Neuronal stem cell (in vitro differentiated cells): ENCODE data around the gene DVL2.

Experiments
- DNase-seq: peaks from one replicate; pipeline ENCODE4 v3.0.0-alpha.2; 2013; ENCODE audit warnings: low spot score
- H2AFZ ChIP-seq: one replicate; pipeline ENCODE4 v1.6.1; 2013; ENCODE audit warnings: mild to moderate bottlenecking, low read length, inconsistent platforms
- H2AK5ac ChIP-seq: 2 replicates; pipeline ENCODE4 v1.6.1; 2013; ENCODE audit warnings: low read depth, mild to moderate bottlenecking, inconsistent platforms, low read length, moderate library complexity, mixed read lengths
- H2BK120ac ChIP-seq: 2 replicates; pipeline ENCODE4 v1.6.1; 2013; ENCODE audit warnings: low read depth, mild to moderate bottlenecking, inconsistent platforms, low read length, moderate library complexity, mixed read lengths
- H2BK12ac ChIP-seq: one replicate; pipeline ENCODE4 v1.6.1; 2013; ENCODE audit warnings: low read length, inconsistent platforms
- H2BK15ac ChIP-seq: 2 replicates; pipeline ENCODE4 v1.6.1; 2013; ENCODE audit warnings: mild to moderate bottlenecking, low read length, inconsistent platforms, mixed read lengths
- H2BK5ac ChIP-seq: one replicate; pipeline ENCODE4 v1.6.1; 2013; ENCODE audit warnings: inconsistent platforms, mild to moderate bottlenecking, low read length, moderate library complexity
- H3K14ac ChIP-seq: one replicate; pipeline ENCODE4 v1.6.1; 2013; ENCODE audit warnings: low read length, inconsistent platforms
- H3K18ac ChIP-seq: 2 replicates; pipeline ENCODE4 v1.6.1; 2013; ENCODE audit warnings: low read length, inconsistent platforms
- H3K23ac ChIP-seq: 2 replicates; pipeline ENCODE4 v1.6.1; 2013; ENCODE audit warnings: low read depth, mild to moderate bottlenecking, mixed read lengths, low read length, inconsistent platforms; ENCODE audit not compliant: poor library complexity
- H3K27ac ChIP-seq: replicated peaks from 3 replicates; pipeline ENCODE4 v1.5.1; 2013; ENCODE audit warnings: low read length, inconsistent platforms
- H3K27me3 ChIP-seq, 3 experiments: 2 replicates each; pipeline ENCODE4 v1.6.1; 2013; ENCODE audit warnings: low read length in 3 of 3, mild to moderate bottlenecking in 2 of 3, inconsistent platforms in 1 of 3, low read depth in 1 of 3, mixed read lengths in 1 of 3, moderate library complexity in 1 of 3; ENCODE audit not compliant: control insufficient read depth in 3 of 3, insufficient read depth in 3 of 3
- H3K36me3 ChIP-seq, 2 donors: replicated peaks in 1 of 2; 2 replicates each; pipeline ENCODE4 v1.6.1; 2013; ENCODE audit warnings: low read length in 2 of 2; ENCODE audit not compliant: control insufficient read depth in 2 of 2, insufficient read depth in 2 of 2
- H3K4ac ChIP-seq: 2 replicates; pipeline ENCODE4 v1.6.1; 2013; ENCODE audit warnings: inconsistent platforms, mild to moderate bottlenecking, low read length, moderate library complexity
- H3K4me1 ChIP-seq, 2 donors: 1 replicate in 1 of 2; 2 replicates in 1 of 2; pipeline ENCODE4 v1.6.1; 2013; ENCODE audit warnings: low read length in 2 of 2, low read depth in 1 of 2; ENCODE audit not compliant: control insufficient read depth in 2 of 2, insufficient read depth in 1 of 2
- H3K4me2 ChIP-seq: one replicate; pipeline ENCODE4 v1.6.1; 2013; ENCODE audit warnings: mild to moderate bottlenecking, low read length, inconsistent platforms; ENCODE audit not compliant: insufficient read depth, poor library complexity, severe bottlenecking
- H3K4me3 ChIP-seq, 2 donors: 2 replicates each; pipeline ENCODE4 v1.5.1; 2013; ENCODE audit warnings: low read length in 2 of 2, mild to moderate bottlenecking in 2 of 2, inconsistent platforms in 1 of 2, moderate library complexity in 1 of 2
- H3K79me1 ChIP-seq: one replicate; pipeline ENCODE4 v1.6.1; 2013; ENCODE audit warnings: low read depth, mild to moderate bottlenecking, inconsistent platforms, low read length, moderate library complexity
- H3K9ac ChIP-seq: one replicate; pipeline ENCODE4 v1.6.1; 2013; ENCODE audit warnings: mild to moderate bottlenecking, low read depth, low read length, inconsistent platforms; ENCODE audit not compliant: poor library complexity
- H3K9me3 ChIP-seq, 2 donors: replicated peaks in 1 of 2; 2 replicates each; pipeline versions ENCODE3 to v1.6.1; 2013; ENCODE audit warnings: low read length in 2 of 2, mild to moderate bottlenecking in 2 of 2, inconsistent platforms in 1 of 2, low read depth in 1 of 2, mixed read lengths in 1 of 2, moderate library complexity in 1 of 2; ENCODE audit not compliant: control insufficient read depth in 2 of 2, insufficient read depth in 1 of 2
- H4K8ac ChIP-seq: one replicate; pipeline ENCODE4 v1.6.1; 2013; ENCODE audit warnings: low read depth, mild to moderate bottlenecking, inconsistent platforms, low read length, moderate library complexity
- H4K91ac ChIP-seq: one replicate; pipeline ENCODE4 v1.6.1; 2013; ENCODE audit warnings: low read length, low read depth, mild to moderate bottlenecking, inconsistent platforms; ENCODE audit not compliant: poor library complexity
- WGBS, 2 donors: extraction: QIAGEN DNeasy Blood & Tissue Kit; methylation state at CpG; one replicate each; pipeline ENCODE4 v1.1.7; 2013; ENCODE audit warnings: missing lambda C conversion rate in 2 of 2, mixed read lengths in 1 of 2; ENCODE audit not compliant: insufficient read length in 2 of 2, insufficient replicate concordance in 1 of 2; ENCODE audit errors: extremely low coverage in 2 of 2; 5-methylcytosine and 5-hydroxymethylcytosine counted together

The DVL2 gene

GRCh38 chr17:7250695-7251627 lies 16.6 kb upstream of the DVL2 start:
- WGBS, 2 donors: no CpG with 5 or more reads among the region's 55 CpGs
- Histone ChIP-seq H2AFZ (peak overlapping the region; percentile 90), H2BK120ac (no peak overlapping the region), H4K91ac (no peak overlapping the region), H3K4me2 (peak overlapping the region; percentile 92), H3K18ac (peak overlapping the region; percentile 93), H3K4ac (no peak overlapping the region), H3K79me1 (peaks cover 15% of the 10 kb centered on the region), H3K9ac (peak overlapping the region; percentile 97), H3K23ac (peak overlapping the region; percentile 37), H3K9me3 (no peaks in the 10 kb centered on the region), H4K8ac (no peak overlapping the region), H3K4me1 (peaks cover 11 to 13% of the 10 kb centered on the region in 2 donors), H3K27ac (peak overlapping the region; percentile 99), H3K27me3 (no peaks in the 10 kb centered on the region), H3K36me3 (peaks cover 16 to 52% of the 10 kb centered on the region in 2 donors), H2BK12ac (no peak overlapping the region), H2BK15ac (no peak overlapping the region), H3K14ac (no peak overlapping the region), H3K4me3 (peak overlapping the region; percentile 64 to 85), H2AK5ac (no peak overlapping the region), H2BK5ac (peak overlapping the region; percentile 90)
- no peak for DNase-seq

- H3K9me3 ChIP-seq: no peaks in the 10 kb centered on the region
- no peak overlapping the region for H2BK12ac ChIP-seq
- H3K4me1 ChIP-seq: peaks cover 11 to 13% of the 10 kb centered on the region in 2 donors
- H3K9ac ChIP-seq: no peak overlapping the region
- no CpG with 5 or more reads among the region's 7 CpGs for WGBS, 2 donors
- peaks cover 17 to 48% of the 10 kb centered on the region in 2 donors for H3K36me3 ChIP-seq
- no peak overlapping the region for H4K91ac ChIP-seq
- H3K27me3 ChIP-seq: no peaks in the 10 kb centered on the region
- H3K4me3 ChIP-seq: peak overlapping the region in 1 of 2 donors; percentile 64
- H4K8ac ChIP-seq: no peak overlapping the region
- H2BK15ac ChIP-seq: no peak overlapping the region
- H3K14ac ChIP-seq: no peak overlapping the region
- H2AFZ ChIP-seq: no peak overlapping the region
- no peak overlapping the region for H2BK5ac ChIP-seq
- no peak overlapping the region for H3K4ac ChIP-seq
- H3K18ac ChIP-seq: no peak overlapping the region
- H2BK120ac ChIP-seq: no peak overlapping the region
- H3K4me2 ChIP-seq: peak overlapping the region; percentile 92
- H3K23ac ChIP-seq: no peak overlapping the region
- peaks cover 15% of the 10 kb centered on the region for H3K79me1 ChIP-seq
- no peak overlapping the region for H2AK5ac ChIP-seq
- no peak for DNase-seq
- H3K27ac ChIP-seq: no peak overlapping the region
These were observed 15.5 kb upstream of the DVL2 start for GRCh38 chr17:7249830-7250229.

GRCh38 chr17:7249214-7249613 lies 14.9 kb upstream of the DVL2 start:
- H2BK15ac ChIP-seq: no peak overlapping the region
- H3K18ac ChIP-seq: no peak overlapping the region
- no peak overlapping the region for H3K14ac ChIP-seq
- H3K36me3 ChIP-seq: peaks cover 19 to 48% of the 10 kb centered on the region in 2 donors
- H3K4me1 ChIP-seq: peaks cover 11 to 13% of the 10 kb centered on the region in 2 donors
- no peak overlapping the region for H2BK120ac ChIP-seq
- WGBS, 2 donors: no CpG with 5 or more reads among the region's 6 CpGs
- no peaks in the 10 kb centered on the region for H3K9me3 ChIP-seq
- H3K9ac ChIP-seq: no peak overlapping the region
- H3K23ac ChIP-seq: no peak overlapping the region
- H2AFZ ChIP-seq: no peak overlapping the region
- no peak overlapping the region for H2BK12ac ChIP-seq
- no peak overlapping the region for H2AK5ac ChIP-seq
- no peak overlapping the region for H4K8ac ChIP-seq
- no peaks in the 10 kb centered on the region for H3K27me3 ChIP-seq
- H3K4me3 ChIP-seq: peak overlapping the region; percentile 0 to 1
- peaks cover 15% of the 10 kb centered on the region for H3K79me1 ChIP-seq
- no peak overlapping the region for H3K4me2 ChIP-seq
- H3K4ac ChIP-seq: no peak overlapping the region
- no peak for DNase-seq
- H3K27ac ChIP-seq: no peak overlapping the region
- no peak overlapping the region for H2BK5ac ChIP-seq
- no peak overlapping the region for H4K91ac ChIP-seq

DNA sequence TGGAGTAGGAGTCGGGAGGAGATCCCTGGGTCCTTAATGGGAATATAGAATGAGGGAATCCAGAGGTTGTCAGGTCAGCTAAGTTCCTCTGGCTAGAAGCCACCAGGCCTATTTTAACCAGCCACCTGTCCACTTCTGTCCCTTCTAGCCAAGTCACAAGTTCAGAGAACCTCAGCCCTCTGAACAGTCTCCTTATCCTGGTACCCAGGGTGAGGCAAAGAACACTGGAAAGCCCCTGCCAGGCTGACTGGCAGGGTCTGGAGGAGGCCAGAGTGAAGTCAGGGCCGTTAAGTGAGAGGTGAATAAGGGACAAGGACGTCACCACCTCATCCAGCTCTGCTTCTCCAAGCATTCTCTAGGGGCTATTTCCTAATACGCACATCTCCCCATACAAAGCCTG lies 14.5 kb upstream of the DVL2 start:
- no peak overlapping the region for H2AK5ac ChIP-seq
- H2BK12ac ChIP-seq: no peak overlapping the region
- no peak overlapping the region for H2BK120ac ChIP-seq
- H3K18ac ChIP-seq: no peak overlapping the region
- H2BK15ac ChIP-seq: no peak overlapping the region
- H4K91ac ChIP-seq: no peak overlapping the region
- H3K4me2 ChIP-seq: no peak overlapping the region
- no peak overlapping the region for H3K27ac ChIP-seq
- no peak overlapping the region for H3K9ac ChIP-seq
- no peak overlapping the region for H3K4me3 ChIP-seq
- no peak overlapping the region for H3K14ac ChIP-seq
- H3K36me3 ChIP-seq: peaks cover 22 to 49% of the 10 kb centered on the region in 2 donors
- H2BK5ac ChIP-seq: no peak overlapping the region
- H3K79me1 ChIP-seq: peaks cover 15% of the 10 kb centered on the region
- DNase-seq: no peak
- H3K23ac ChIP-seq: no peak overlapping the region
- H4K8ac ChIP-seq: no peak overlapping the region
- no peak overlapping the region for H3K4ac ChIP-seq
- no CpG with 5 or more reads among the region's 4 CpGs for WGBS, 2 donors
- H3K4me1 ChIP-seq: peaks cover 11 to 13% of the 10 kb centered on the region in 2 donors
- no peaks in the 10 kb centered on the region for H3K9me3 ChIP-seq
- no peak overlapping the region for H2AFZ ChIP-seq
- H3K27me3 ChIP-seq: no peaks in the 10 kb centered on the region
